ENCODE data around the gene SRGAP1.

DNA sequence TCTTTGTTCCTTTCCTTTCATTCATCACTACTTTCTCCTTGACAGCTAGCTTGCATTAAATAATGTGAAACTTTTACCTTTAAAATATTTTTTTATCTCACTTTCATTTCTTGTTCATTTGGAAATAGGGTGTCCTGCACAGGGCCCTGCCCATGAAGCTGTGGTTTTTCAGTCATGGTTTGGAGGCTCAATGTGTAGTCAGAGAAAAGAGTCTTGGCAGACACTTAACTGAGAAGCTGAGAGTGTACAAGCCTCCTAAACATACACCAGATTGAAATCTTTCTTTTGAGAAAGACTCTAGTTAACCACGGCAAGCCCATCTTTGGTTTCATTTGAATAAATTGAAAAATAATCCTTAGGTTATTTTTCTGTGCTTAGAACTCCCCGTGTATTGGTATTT lies 303.4 kb downstream of the SRGAP1 start:
- TF ChIP-seq, protein P1, sequence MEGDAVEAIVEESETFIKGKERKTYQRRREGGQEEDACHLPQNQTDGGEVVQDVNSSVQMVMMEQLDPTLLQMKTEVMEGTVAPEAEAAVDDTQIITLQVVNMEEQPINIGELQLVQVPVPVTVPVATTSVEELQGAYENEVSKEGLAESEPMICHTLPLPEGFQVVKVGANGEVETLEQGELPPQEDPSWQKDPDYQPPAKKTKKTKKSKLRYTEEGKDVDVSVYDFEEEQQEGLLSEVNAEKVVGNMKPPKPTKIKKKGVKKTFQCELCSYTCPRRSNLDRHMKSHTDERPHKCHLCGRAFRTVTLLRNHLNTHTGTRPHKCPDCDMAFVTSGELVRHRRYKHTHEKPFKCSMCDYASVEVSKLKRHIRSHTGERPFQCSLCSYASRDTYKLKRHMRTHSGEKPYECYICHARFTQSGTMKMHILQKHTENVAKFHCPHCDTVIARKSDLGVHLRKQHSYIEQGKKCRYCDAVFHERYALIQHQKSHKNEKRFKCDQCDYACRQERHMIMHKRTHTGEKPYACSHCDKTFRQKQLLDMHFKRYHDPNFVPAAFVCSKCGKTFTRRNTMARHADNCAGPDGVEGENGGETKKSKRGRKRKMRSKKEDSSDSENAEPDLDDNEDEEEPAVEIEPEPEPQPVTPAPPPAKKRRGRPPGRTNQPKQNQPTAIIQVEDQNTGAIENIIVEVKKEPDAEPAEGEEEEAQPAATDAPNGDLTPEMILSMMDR (IDR thresholded peaks at IDR 0.05), result no peak
- TF ChIP-seq EZH2phosphoT487 (IDR thresholded peaks at IDR 0.05), result no peak
